ENCODE measurements around the gene CKS2. TPM values are rescaled to one million over a fixed set of nuclear protein-coding genes. Genes with fewer than 3 reads are reported as not detected.

CKS2 gene
- total and polyA plus RNA-seq, 2 of the 4 experiments (the other 2 are of a cell fraction), result 192 to 261 TPM

DNA sequence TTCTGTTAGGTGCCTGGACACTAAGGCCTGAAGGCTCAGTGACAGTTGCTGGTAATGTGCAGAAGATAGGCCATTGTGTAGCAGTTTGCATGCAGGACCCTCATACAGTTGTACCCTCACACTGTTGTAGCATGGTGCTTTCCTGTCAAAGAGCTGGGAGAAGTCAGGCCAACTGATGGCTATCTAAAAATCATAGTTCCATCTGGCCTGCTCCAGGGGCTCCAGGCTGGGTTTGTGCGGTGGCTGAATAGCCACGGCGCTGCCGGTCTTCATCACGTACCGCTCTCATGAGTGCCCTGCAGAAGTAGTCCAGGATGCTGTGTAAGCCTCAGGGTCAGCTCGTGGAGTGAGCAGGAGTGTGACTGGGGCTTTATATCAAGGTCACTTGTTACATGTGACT, 19.5 kb downstream of the CKS2 start:
- no peak overlapping the region for H4K8ac ChIP-seq (ENCODE audit: low read depth in 2 of 2, low read length in 2 of 2)
- H3K4me2 ChIP-seq (ENCODE audit: low read depth, low read length), result no peak overlapping the region
- H4K20me1 ChIP-seq (ENCODE audit: insufficient read depth, low read length), result peaks cover 3% of the 10 kb centered on the region; the same call in 1 of the 2 replicates
- TSS peak; percentile 24 for BruUV-seq (replicated peaks)
- no peak for ATAC-seq (ENCODE audit: low read depth)
- no peak overlapping the region for H2BK15ac ChIP-seq (ENCODE audit: low read depth, low read length)
- no peaks in the 10 kb centered on the region for H3K9me3 ChIP-seq (ENCODE audit: control insufficient read depth, insufficient read depth, low read length)
- no peak overlapping the region for H3K56ac ChIP-seq (ENCODE audit: extremely low read depth, insufficient read depth, low read length)
- no peak overlapping the region for H2BK120ac ChIP-seq (ENCODE audit: low read depth, low read length)
- in situ Hi-C loops (cut with MboI; ENCODE audit: low sequenced_read_pairs) (no loop called here), intact Hi-C loops (cut with micrococcal nuclease) (no loop called here), dilution Hi-C loops (cut with HindIII; ENCODE audit: low sequenced_read_pairs, unreplicated experiment) (no loop called here)
- POLR2A ChIA-PET (ENCODE audit: unreplicated experiment), result no interaction called here
- no peak overlapping the region for H4K91ac ChIP-seq (ENCODE audit: insufficient read depth, low read depth, low read length)
- peaks cover 8% of the 10 kb centered on the region; the same call in 1 of the 2 replicates for H3K9me1 ChIP-seq (ENCODE audit: insufficient read depth, low read length)
- DNase-seq, result no peak
- H3K4ac ChIP-seq (ENCODE audit: low read depth, low read length), result no peak overlapping the region
- no peak overlapping the region for H2AK9ac ChIP-seq (replicated peaks; ENCODE audit: low read depth, low read length, poor library complexity)
- no peak overlapping the region for H2BK5ac ChIP-seq (ENCODE audit: low read depth, low read length, poor library complexity, severe bottlenecking)
- no peak overlapping the region for H3K4me3 ChIP-seq (ENCODE audit: insufficient read depth, low read depth, low read length)
- 100% methylated on average over 4 of the region's 7 CpGs; no CpG with 5 or more reads in 1 of the 2 experiments for WGBS, 2 experiments (ENCODE audit: extremely low coverage in 2 of 2, insufficient read length in 1 of 2)
- H2AK5ac ChIP-seq (ENCODE audit: low read depth, low read length), result no peak overlapping the region
- H3K18ac ChIP-seq (ENCODE audit: low read depth, low read length), result no peak overlapping the region
- no peak overlapping the region for H4K5ac ChIP-seq (ENCODE audit: low read depth, low read length)
- H3K23ac ChIP-seq (ENCODE audit: low read depth, low read length), result no peak overlapping the region
- H3K14ac ChIP-seq (replicated peaks; ENCODE audit: low read depth, low read length), result no peak overlapping the region
- CTCF ChIA-PET, result no interaction called here
- no peak overlapping the region for H2BK20ac ChIP-seq (ENCODE audit: low read depth, low read length)
- H3K4me1 ChIP-seq (ENCODE audit: control insufficient read depth, insufficient read depth, low read length), result no peaks in the 10 kb centered on the region
- H3K79me1 ChIP-seq (ENCODE audit: low read depth in 1 of 2, low read length in 2 of 2), result peaks cover 4 to 11% of the 10 kb centered on the region in 2 experiments
- H2AFZ ChIP-seq (replicated peaks; ENCODE audit: low read length, poor library complexity), result no peak overlapping the region
- H3K27me3 ChIP-seq (ENCODE audit: control insufficient read depth, insufficient read depth, low read length), result no peaks in the 10 kb centered on the region
- no peak overlapping the region for H3K27ac ChIP-seq (ENCODE audit: insufficient read depth, low read length)
- TF ChIP-seq CHD1 (IDR thresholded peaks at IDR 0.05; ENCODE audit: low read depth, low read length), result no peak
- TF ChIP-seq, protein P1, sequence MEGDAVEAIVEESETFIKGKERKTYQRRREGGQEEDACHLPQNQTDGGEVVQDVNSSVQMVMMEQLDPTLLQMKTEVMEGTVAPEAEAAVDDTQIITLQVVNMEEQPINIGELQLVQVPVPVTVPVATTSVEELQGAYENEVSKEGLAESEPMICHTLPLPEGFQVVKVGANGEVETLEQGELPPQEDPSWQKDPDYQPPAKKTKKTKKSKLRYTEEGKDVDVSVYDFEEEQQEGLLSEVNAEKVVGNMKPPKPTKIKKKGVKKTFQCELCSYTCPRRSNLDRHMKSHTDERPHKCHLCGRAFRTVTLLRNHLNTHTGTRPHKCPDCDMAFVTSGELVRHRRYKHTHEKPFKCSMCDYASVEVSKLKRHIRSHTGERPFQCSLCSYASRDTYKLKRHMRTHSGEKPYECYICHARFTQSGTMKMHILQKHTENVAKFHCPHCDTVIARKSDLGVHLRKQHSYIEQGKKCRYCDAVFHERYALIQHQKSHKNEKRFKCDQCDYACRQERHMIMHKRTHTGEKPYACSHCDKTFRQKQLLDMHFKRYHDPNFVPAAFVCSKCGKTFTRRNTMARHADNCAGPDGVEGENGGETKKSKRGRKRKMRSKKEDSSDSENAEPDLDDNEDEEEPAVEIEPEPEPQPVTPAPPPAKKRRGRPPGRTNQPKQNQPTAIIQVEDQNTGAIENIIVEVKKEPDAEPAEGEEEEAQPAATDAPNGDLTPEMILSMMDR (conservative IDR thresholded peaks at IDR 0.05; ENCODE audit: low read depth, low read length), result no peak
- TF ChIP-seq POLR2A (IDR thresholded peaks at IDR 0.05; ENCODE audit: low read depth, low read length), result no peak
- TF ChIP-seq, protein P2, sequence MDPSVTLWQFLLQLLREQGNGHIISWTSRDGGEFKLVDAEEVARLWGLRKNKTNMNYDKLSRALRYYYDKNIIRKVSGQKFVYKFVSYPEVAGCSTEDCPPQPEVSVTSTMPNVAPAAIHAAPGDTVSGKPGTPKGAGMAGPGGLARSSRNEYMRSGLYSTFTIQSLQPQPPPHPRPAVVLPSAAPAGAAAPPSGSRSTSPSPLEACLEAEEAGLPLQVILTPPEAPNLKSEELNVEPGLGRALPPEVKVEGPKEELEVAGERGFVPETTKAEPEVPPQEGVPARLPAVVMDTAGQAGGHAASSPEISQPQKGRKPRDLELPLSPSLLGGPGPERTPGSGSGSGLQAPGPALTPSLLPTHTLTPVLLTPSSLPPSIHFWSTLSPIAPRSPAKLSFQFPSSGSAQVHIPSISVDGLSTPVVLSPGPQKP (IDR thresholded peaks at IDR 0.05; ENCODE audit: borderline replicate concordance, low read depth, low read length), result no peak
- TF ChIP-seq BHLHE40 (IDR thresholded peaks at IDR 0.05; ENCODE audit: low read depth, low read length), result no peak
- no peak for TF ChIP-seq RFX5 (IDR thresholded peaks at IDR 0.05; ENCODE audit: low read depth, low read length)
- TF ChIP-seq RCOR1 (IDR thresholded peaks at IDR 0.05; ENCODE audit: insufficient replicate concordance, low read length), result no peak
- TF ChIP-seq MAFK (IDR thresholded peaks at IDR 0.05; ENCODE audit: low read depth, low read length), result no peak
- no peak for TF ChIP-seq CEBPB (IDR thresholded peaks at IDR 0.05; ENCODE audit: low read depth, low read length)
- TF ChIP-seq FOS (IDR thresholded peaks at IDR 0.05; ENCODE audit: low read depth, low read length), result no peak
- no peak for TF ChIP-seq RAD21 (IDR thresholded peaks at IDR 0.05; ENCODE audit: low read length)
- TF ChIP-seq SMC3 (IDR thresholded peaks at IDR 0.05; ENCODE audit: low read depth, low read length), result no peak
- TF ChIP-seq NFE2L2 (IDR thresholded peaks at IDR 0.05; ENCODE audit: low read depth, low read length), result no peak
- H3K36me3 ChIP-seq (ENCODE audit: control insufficient read depth, insufficient read depth, low read length), result peaks cover 31% of the 10 kb centered on the region
- no peak overlapping the region for H3K9ac ChIP-seq (ENCODE audit: low read depth, low read length)

All from IMR-90 (cell line).